HUES48 (cell line): ENCODE results near the gene P3H2.

Experiments used
- H3K27ac ChIP-seq: one replicate; pipeline ENCODE4 v1.7.0; 2013; ENCODE audit warnings: low read depth, low read length, inconsistent platforms
- H3K27me3 ChIP-seq: 2 replicates; pipeline ENCODE4 v1.6.1; 2013; ENCODE audit warnings: mild to moderate bottlenecking, low read length; ENCODE audit not compliant: control insufficient read depth, insufficient read depth
- H3K36me3 ChIP-seq: 2 replicates; pipeline ENCODE4 v1.6.1; 2013; ENCODE audit warnings: low read length; ENCODE audit not compliant: control insufficient read depth, insufficient read depth
- H3K4me1 ChIP-seq: 2 replicates; pipeline ENCODE4 v1.6.1; 2013; ENCODE audit warnings: mild to moderate bottlenecking, low read length; ENCODE audit not compliant: control insufficient read depth, insufficient read depth
- H3K4me3 ChIP-seq: 2 replicates; pipeline ENCODE4 v1.5.1; 2013; ENCODE audit warnings: mild to moderate bottlenecking, low read depth, low read length
- H3K9ac ChIP-seq: 2 replicates; pipeline ENCODE4 v1.6.1; 2013; ENCODE audit warnings: mild to moderate bottlenecking, low read depth, low read length, moderate library complexity
- H3K9me3 ChIP-seq: 2 replicates; pipeline ENCODE4 v1.6.1; 2013; ENCODE audit warnings: low read length; ENCODE audit not compliant: control insufficient read depth, insufficient read depth

Gene P3H2

GRCh38 chr3:189983612-189984011 lies 137.1 kb downstream of the P3H2 start:
- Histone ChIP-seq H3K4me1 (peaks cover 35% of the 10 kb centered on the region), H3K9me3 (no peaks in the 10 kb centered on the region), H3K4me3 (peak overlapping the region; percentile 44), H3K27ac (peak overlapping the region; percentile 64), H3K27me3 (no peaks in the 10 kb centered on the region), H3K36me3 (peaks cover 12% of the 10 kb centered on the region), H3K9ac (peak overlapping the region; percentile 11; the same call in 1 of the 2 replicates)

- no peaks in the 10 kb centered on the region for H3K27me3 ChIP-seq
- H3K27ac ChIP-seq = no peak overlapping the region
- H3K4me1 ChIP-seq = peaks cover 34% of the 10 kb centered on the region
- H3K9me3 ChIP-seq = no peaks in the 10 kb centered on the region
- H3K9ac ChIP-seq = no peak overlapping the region; the same call in 1 of the 2 replicates
- H3K4me3 ChIP-seq = no peak overlapping the region
- peaks cover 7% of the 10 kb centered on the region for H3K36me3 ChIP-seq
Measured at GRCh38 chr3:189982321-189982945, 138.3 kb downstream of the P3H2 start.

GRCh38 chr3:189981668-189982067 lies 139.0 kb downstream of the P3H2 start:
- H3K4me1 ChIP-seq = peaks cover 34% of the 10 kb centered on the region
- no peak overlapping the region for H3K27ac ChIP-seq
- H3K27me3 ChIP-seq = no peaks in the 10 kb centered on the region
- 0 out of 2 replicates have a peak, but pooled peaks cover 4% of the 10 kb centered on the region for H3K9me3 ChIP-seq
- H3K4me3 ChIP-seq = no peak overlapping the region
- peak overlapping the region; percentile 18; the same call in 1 of the 2 replicates for H3K9ac ChIP-seq
- peaks cover 11% of the 10 kb centered on the region for H3K36me3 ChIP-seq

- H3K27ac ChIP-seq = no peak overlapping the region
- H3K36me3 ChIP-seq = peaks cover 22% of the 10 kb centered on the region
- no peak overlapping the region for H3K9ac ChIP-seq
- peaks cover 22% of the 10 kb centered on the region for H3K4me1 ChIP-seq
- no peak overlapping the region for H3K4me3 ChIP-seq
- H3K9me3 ChIP-seq = 0 out of 2 replicates have a peak, but pooled peaks cover 4% of the 10 kb centered on the region
- H3K27me3 ChIP-seq = no peaks in the 10 kb centered on the region
Measured at GRCh38 chr3:189978753-189979152, 141.9 kb downstream of the P3H2 start.

- no peak overlapping the region for H3K9ac ChIP-seq
- 0 out of 2 replicates have a peak, but pooled peaks cover 4% of the 10 kb centered on the region for H3K9me3 ChIP-seq
- no peak overlapping the region for H3K4me3 ChIP-seq
- no peaks in the 10 kb centered on the region for H3K27me3 ChIP-seq
- peaks cover 7% of the 10 kb centered on the region for H3K4me1 ChIP-seq
- peaks cover 33% of the 10 kb centered on the region for H3K36me3 ChIP-seq
- H3K27ac ChIP-seq = no peak overlapping the region
Measured at GRCh38 chr3:189977174-189977573, 143.5 kb downstream of the P3H2 start.

- H3K27me3 ChIP-seq = no peaks in the 10 kb centered on the region
- H3K27ac ChIP-seq = no peak overlapping the region
- H3K4me3 ChIP-seq = no peak overlapping the region
- H3K9me3 ChIP-seq = 0 out of 2 replicates have a peak, but pooled peaks cover 4% of the 10 kb centered on the region
- no peaks in the 10 kb centered on the region for H3K4me1 ChIP-seq
- H3K9ac ChIP-seq = no peak overlapping the region
- peaks cover 42% of the 10 kb centered on the region for H3K36me3 ChIP-seq
Measured at GRCh38 chr3:189975391-189975990, 145.2 kb downstream of the P3H2 start.

GRCh38 chr3:189974359-189974758 lies 146.3 kb downstream of the P3H2 start:
- Histone ChIP-seq H3K4me3 (no peak overlapping the region), H3K9me3 (0 out of 2 replicates have a peak, but pooled peaks cover 4% of the 10 kb centered on the region), H3K4me1 (no peaks in the 10 kb centered on the region), H3K27ac (no peak overlapping the region), H3K36me3 (peaks cover 49% of the 10 kb centered on the region), H3K9ac (no peak overlapping the region), H3K27me3 (no peaks in the 10 kb centered on the region)

- Histone ChIP-seq H3K27me3 (no peaks in the 10 kb centered on the region), H3K36me3 (peaks cover 42% of the 10 kb centered on the region), H3K4me1 (peaks cover 6% of the 10 kb centered on the region; the same call in 1 of the 2 replicates), H3K9ac (no peak overlapping the region), H3K27ac (no peak overlapping the region), H3K9me3 (no peaks in the 10 kb centered on the region), H3K4me3 (no peak overlapping the region)
Measured at GRCh38 chr3:189967254-189967865, 153.3 kb downstream of the P3H2 start.

- Histone ChIP-seq H3K9me3 (no peaks in the 10 kb centered on the region), H3K27ac (no peak overlapping the region), H3K27me3 (no peaks in the 10 kb centered on the region), H3K4me1 (peaks cover 7% of the 10 kb centered on the region), H3K36me3 (peaks cover 36% of the 10 kb centered on the region), H3K9ac (no peak overlapping the region), H3K4me3 (no peak overlapping the region)
Measured at GRCh38 chr3:189966843-189967242, 153.9 kb downstream of the P3H2 start.

GRCh38 chr3:189964623-189965332 lies 155.9 kb downstream of the P3H2 start:
- Histone ChIP-seq H3K4me3 (no peak overlapping the region), H3K4me1 (peaks cover 13% of the 10 kb centered on the region), H3K9ac (no peak overlapping the region), H3K36me3 (peaks cover 20% of the 10 kb centered on the region), H3K27me3 (no peaks in the 10 kb centered on the region), H3K27ac (no peak overlapping the region), H3K9me3 (no peaks in the 10 kb centered on the region)
